ENCODE data around the gene MAP4K4.
"Not testable (repeated sequence)": the region's sequence is repeated elsewhere in the genome, so short reads cannot be mapped to it uniquely, and the experiment has no call there.

Gene MAP4K4

DNA sequence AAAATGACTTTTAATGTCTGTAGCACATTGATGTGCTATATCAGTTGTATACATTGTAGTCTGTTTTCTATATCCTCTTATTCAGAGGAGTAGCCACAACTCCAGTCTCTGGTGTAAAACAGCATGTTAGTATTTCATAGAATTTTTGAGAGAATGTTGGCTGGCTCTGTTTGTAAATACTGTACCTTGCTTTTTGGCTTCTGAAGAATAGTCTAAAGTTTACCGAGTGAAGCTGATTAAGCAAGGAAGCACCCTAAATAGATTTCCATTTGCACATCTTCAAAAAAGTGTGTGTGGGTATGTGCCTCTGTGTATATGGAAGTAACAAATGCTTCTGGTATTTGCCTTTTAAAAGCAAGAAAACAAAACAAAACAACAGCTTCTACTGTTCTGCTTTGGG is 50.5 kb downstream of the MAP4K4 start:
- no peak overlapping the region for H3K4me3 ChIP-seq (ENCODE audit: control insufficient read depth, low read depth, low read length)
- TF ChIP-seq, protein P1, sequence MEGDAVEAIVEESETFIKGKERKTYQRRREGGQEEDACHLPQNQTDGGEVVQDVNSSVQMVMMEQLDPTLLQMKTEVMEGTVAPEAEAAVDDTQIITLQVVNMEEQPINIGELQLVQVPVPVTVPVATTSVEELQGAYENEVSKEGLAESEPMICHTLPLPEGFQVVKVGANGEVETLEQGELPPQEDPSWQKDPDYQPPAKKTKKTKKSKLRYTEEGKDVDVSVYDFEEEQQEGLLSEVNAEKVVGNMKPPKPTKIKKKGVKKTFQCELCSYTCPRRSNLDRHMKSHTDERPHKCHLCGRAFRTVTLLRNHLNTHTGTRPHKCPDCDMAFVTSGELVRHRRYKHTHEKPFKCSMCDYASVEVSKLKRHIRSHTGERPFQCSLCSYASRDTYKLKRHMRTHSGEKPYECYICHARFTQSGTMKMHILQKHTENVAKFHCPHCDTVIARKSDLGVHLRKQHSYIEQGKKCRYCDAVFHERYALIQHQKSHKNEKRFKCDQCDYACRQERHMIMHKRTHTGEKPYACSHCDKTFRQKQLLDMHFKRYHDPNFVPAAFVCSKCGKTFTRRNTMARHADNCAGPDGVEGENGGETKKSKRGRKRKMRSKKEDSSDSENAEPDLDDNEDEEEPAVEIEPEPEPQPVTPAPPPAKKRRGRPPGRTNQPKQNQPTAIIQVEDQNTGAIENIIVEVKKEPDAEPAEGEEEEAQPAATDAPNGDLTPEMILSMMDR (conservative IDR thresholded peaks at IDR 0.05; ENCODE audit: control insufficient read depth, insufficient read depth, low read depth, low read length), result no peak
- no peak for DNase-seq (ENCODE audit: low read depth)

DNA sequence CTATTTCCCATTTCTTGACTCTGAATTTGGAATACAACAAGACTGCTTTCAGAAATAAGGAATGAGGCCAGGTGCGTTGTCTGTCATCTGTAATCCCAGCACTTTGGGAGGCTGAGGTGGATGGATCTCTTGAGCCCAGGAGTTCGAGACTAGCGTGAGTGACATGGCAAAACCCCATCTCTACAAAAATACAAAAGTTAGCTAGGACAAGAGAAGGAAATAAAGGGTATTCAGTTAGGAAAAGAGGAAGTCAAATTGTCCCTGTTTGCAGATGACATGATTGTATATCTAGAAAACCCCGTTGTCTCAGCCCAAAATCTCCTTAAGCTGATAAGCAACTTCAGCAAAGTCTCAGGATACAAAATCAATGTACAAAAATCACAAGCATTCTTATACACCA is 51.0 kb downstream of the MAP4K4 start:
- DNase-seq (ENCODE audit: low read depth), result not testable (repeated sequence)

DNA sequence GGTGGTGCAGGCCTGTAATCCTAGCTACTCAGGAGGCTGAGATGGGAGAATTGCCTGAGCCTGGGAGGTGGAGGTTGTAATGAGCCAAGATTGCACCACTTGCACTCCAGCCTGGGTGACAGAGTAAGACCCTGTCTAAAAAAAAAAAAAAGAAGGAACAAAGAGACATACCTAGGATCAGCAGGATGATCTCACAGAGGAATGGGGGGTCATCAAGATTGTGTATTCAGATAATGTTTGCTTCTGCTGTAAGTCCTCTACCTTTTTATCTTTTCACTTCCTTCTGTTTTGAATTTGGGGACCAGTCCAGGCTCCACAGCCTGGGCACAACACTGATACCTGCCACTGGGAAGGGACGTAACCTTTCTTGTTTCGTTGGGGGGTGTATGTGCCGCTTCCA is 53.2 kb downstream of the MAP4K4 start:
- no peak overlapping the region for H3K4me3 ChIP-seq (ENCODE audit: control insufficient read depth, low read depth, low read length)
- TF ChIP-seq, protein P1 (conservative IDR thresholded peaks at IDR 0.05; ENCODE audit: control insufficient read depth, insufficient read depth, low read depth, low read length), result no peak
- DNase-seq (ENCODE audit: low read depth), result no peak

More for the DNA sequence above, 51.0 kb downstream of the MAP4K4 start:
- not testable (repeated sequence) for H3K4me3 ChIP-seq (ENCODE audit: control insufficient read depth, low read depth, low read length)

DNA sequence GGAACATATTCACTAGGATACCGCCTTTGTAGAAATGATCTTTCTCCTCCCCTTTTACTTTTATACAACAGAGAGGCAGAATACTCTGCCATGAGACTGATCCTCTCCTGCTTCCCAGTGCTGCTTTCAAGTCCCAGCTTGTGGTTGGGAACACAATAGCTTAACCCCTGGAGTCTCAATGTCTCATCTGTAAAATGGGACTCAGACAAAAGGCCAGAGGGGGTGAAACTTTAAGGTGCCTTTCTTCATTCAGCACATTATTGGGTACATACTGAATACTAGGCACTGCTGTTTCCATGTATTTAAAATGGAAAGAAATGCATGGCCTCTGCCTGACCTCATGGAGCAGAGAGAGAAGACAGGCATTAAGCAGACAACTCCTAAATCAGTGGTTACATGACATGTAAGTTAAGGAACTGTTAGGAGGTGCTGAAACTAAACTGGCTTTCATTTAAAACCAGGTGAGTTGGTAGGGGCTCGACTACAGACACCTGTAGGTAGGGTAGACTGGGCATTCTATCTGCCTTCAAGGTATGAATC is 53.8 kb downstream of the MAP4K4 start:
- no peak for DNase-seq (ENCODE audit: low read depth)
- TF ChIP-seq, protein P1 (conservative IDR thresholded peaks at IDR 0.05; ENCODE audit: control insufficient read depth, insufficient read depth, low read depth, low read length), result no peak
- H3K4me3 ChIP-seq (ENCODE audit: control insufficient read depth, low read depth, low read length), result no peak overlapping the region

DNA sequence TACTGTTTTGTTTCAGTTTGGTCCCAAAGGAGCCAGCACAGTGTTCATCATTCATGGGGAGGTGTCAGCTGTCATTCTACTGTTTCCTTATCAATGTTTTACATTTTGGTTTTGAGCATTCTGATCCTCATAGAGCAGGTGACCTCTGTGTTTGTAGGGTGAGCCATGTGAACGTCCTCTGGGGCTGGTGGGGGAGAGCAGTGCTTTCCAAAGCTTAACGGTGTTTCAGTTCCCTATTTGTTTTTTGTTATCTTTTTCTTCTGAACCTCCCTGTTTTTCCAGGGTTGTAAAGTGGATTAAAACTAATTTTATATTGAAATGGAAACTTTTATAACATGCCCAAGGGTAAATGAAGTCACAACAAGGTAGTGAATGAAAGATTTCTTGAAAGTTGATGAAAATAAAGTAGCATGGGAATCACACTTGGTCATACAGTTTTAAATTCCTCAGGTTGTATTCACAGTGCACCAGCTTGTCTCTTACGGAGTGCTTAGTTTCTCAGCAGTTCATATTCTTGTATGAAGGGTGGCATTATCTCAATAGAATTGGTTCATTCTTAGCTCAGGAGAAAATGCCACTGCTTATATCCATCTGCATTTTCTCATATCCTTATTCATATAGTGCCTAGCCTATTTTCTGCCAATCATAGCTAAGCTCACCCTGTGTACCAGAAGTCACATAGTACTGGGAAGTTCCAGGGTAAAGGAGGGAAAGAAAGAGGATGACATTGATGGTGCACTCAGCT is 54.5 kb downstream of the MAP4K4 start:
- no peak overlapping the region for H3K4me3 ChIP-seq (ENCODE audit: control insufficient read depth, low read depth, low read length)
- TF ChIP-seq, protein P1 (conservative IDR thresholded peaks at IDR 0.05; ENCODE audit: control insufficient read depth, insufficient read depth, low read depth, low read length), result no peak
- no peak for DNase-seq (ENCODE audit: low read depth)

DNA sequence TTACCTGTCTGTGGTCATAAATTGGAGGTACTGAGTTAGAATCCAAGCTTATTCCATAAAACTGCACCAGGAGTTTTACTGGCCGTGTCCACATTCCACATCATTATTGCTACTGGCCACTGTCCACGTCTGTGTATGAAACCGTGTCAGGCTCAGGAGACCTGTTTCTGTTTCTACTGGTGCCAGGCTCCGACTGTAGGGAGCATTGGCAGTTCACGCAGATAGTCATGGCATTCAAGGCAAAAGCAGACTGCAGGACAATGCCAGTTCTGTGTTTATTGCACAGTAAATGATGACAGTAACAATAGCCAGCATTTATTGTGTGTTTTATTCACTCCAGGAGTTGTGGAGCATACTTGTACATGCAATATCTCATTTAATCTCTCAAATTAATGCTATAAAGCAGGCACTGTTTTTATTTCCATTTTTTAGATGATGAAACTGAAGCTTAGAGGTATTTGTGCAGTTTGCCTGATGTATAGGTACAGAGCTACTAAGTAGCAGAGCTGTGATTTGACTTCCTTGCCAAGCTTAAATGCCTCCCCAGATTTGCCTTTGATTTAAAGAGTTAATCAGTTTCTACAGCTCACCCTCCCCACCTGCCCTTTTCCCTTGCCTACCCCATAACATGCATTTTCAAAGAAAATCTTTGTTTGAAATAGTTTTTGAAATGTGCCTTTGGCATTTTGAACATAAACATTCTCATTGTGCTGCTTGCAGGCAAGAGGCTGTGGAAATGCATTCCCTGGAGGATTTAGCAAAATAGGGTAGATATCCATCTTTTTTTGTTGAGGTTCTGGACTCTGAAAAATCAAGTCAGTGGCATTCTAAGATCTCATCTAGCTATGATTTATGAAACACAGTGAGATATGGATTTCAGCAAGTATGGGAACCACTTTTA is 55.5 kb downstream of the MAP4K4 start:
- no peak overlapping the region for H3K4me3 ChIP-seq (ENCODE audit: control insufficient read depth, low read depth, low read length)
- TF ChIP-seq, protein P1 (conservative IDR thresholded peaks at IDR 0.05; ENCODE audit: control insufficient read depth, insufficient read depth, low read depth, low read length), result no peak
- DNase-seq (ENCODE audit: low read depth), result no peak

All from fibroblast of mammary gland (primary cell).